ENCODE measurements around the gene HOXC5. TPM values are rescaled to one million over a fixed set of nuclear protein-coding genes. Genes with fewer than 3 reads are reported as not detected.

The HOXC5 gene
- total RNA-seq, 2 experiments from 2014 or later, result not detected

- Histone ChIP-seq H3K9me3 (ENCODE audit: control insufficient read depth in 1 of 2, insufficient read depth in 1 of 2, low read length in 2 of 2) (peaks cover 0 to 56% of the 10 kb centered on the region in 2 experiments), H3K36me3 (ENCODE audit: insufficient read depth, low read length) (no peaks in the 10 kb centered on the region), H3K27ac (ENCODE audit: low read depth in 1 of 2, low read length in 2 of 2) (no peak overlapping the region), H3K4me3 (ENCODE audit: low read length) (no peak overlapping the region), H3K27me3 (ENCODE audit: control insufficient read depth in 1 of 2, insufficient read depth in 2 of 2, low read length in 2 of 2) (peaks cover 95 to 98% of the 10 kb centered on the region in 2 experiments), H3K4me1 (ENCODE audit: insufficient read depth, low read length) (peaks cover 49% of the 10 kb centered on the region)
- CTCF ChIA-PET, result interaction anchor here (2.7 kb wide), 1 partner anchor 199 kb away, joined by 14 read pairs; no protein-coding TSS in a partner anchor
- TF ChIP-seq, protein P1, sequence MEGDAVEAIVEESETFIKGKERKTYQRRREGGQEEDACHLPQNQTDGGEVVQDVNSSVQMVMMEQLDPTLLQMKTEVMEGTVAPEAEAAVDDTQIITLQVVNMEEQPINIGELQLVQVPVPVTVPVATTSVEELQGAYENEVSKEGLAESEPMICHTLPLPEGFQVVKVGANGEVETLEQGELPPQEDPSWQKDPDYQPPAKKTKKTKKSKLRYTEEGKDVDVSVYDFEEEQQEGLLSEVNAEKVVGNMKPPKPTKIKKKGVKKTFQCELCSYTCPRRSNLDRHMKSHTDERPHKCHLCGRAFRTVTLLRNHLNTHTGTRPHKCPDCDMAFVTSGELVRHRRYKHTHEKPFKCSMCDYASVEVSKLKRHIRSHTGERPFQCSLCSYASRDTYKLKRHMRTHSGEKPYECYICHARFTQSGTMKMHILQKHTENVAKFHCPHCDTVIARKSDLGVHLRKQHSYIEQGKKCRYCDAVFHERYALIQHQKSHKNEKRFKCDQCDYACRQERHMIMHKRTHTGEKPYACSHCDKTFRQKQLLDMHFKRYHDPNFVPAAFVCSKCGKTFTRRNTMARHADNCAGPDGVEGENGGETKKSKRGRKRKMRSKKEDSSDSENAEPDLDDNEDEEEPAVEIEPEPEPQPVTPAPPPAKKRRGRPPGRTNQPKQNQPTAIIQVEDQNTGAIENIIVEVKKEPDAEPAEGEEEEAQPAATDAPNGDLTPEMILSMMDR (IDR thresholded peaks at IDR 0.05), result no peak
- Mint-ChIP-seq H3K27ac (no peak overlapping the region), H3K27me3 (peaks cover 100% of the 10 kb centered on the region), H3K4me3 (no peak overlapping the region), H3K4me1 (ENCODE audit: low read depth) (peaks cover 39% of the 10 kb centered on the region), H3K36me3 (ENCODE audit: low read depth) (no peaks in the 10 kb centered on the region), H3K9me3 (no peaks in the 10 kb centered on the region)
- no peak for DNase-seq
- no peak for ATAC-seq (ENCODE audit: poor library complexity)
- POLR2A ChIA-PET, result no interaction called here
- intact Hi-C loops (cut with DNase I, micrococcal nuclease), result loop anchor here in 1 of 2 experiments (10.0 kb wide), 1 partner anchor 362 kb away; the partner anchor contains the start of gene GPR84
Measured at GRCh38 chr12:54002278-54002914, 30.5 kb upstream of the HOXC5 start.

DNA sequence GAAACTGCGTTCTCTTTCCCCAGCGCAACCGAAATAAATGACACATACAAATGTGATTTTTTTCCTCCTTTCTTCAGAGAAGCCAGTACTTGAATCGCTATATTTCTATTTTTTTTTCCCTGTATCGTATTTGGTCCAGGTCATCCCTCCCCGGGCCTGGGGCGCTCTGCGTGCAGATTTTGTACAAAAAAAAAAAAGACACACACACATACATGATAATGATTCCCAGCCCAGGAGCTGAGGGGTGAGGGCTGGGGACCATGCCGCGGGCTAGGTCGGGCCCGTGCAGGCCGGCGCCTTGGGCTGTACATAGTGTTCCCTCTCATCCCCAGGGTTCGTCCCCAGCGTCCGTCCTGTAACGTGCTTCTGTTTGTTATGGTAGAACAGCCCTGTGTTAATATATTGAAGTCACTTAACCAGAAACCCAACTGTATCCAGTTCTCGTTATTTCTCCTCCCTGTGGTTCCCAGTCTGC is 29.9 kb upstream of the HOXC5 start:
- peaks cover 35% of the 10 kb centered on the region for H3K4me1 Mint-ChIP-seq (ENCODE audit: low read depth)
- H3K9me3 ChIP-seq (ENCODE audit: control insufficient read depth in 1 of 2, insufficient read depth in 1 of 2, low read length in 2 of 2), result peaks cover 0 to 53% of the 10 kb centered on the region in 2 experiments

GRCh38 chr12:54003625-54004024 is 29.2 kb upstream of the HOXC5 start:
- ChIA-PET POLR2A (no interaction called here), CTCF (interaction anchor here (0.7 to 6.3 kb wide), 8 partner anchors 10 to 211 kb away, joined by 3 to 59 read pairs (median 3); partner anchors contain the start of gene HOXC5)
- Histone ChIP-seq H3K27ac (ENCODE audit: low read depth in 1 of 2, low read length in 2 of 2) (no peak overlapping the region), H3K36me3 (ENCODE audit: insufficient read depth, low read length) (no peaks in the 10 kb centered on the region), H3K4me3 (ENCODE audit: low read length) (no peak overlapping the region), H3K9me3 (ENCODE audit: control insufficient read depth in 1 of 2, insufficient read depth in 1 of 2, low read length in 2 of 2) (peaks cover 0 to 49% of the 10 kb centered on the region in 2 experiments), H3K4me1 (ENCODE audit: insufficient read depth, low read length) (peaks cover 45% of the 10 kb centered on the region), H3K27me3 (ENCODE audit: control insufficient read depth in 1 of 2, insufficient read depth in 2 of 2, low read length in 2 of 2) (peaks cover 95 to 98% of the 10 kb centered on the region in 2 experiments)
- Mint-ChIP-seq H3K27ac (no peak overlapping the region), H3K9me3 (no peaks in the 10 kb centered on the region), H3K27me3 (peaks cover 100% of the 10 kb centered on the region), H3K4me3 (no peak overlapping the region), H3K36me3 (ENCODE audit: low read depth) (no peaks in the 10 kb centered on the region), H3K4me1 (ENCODE audit: low read depth) (peaks cover 31% of the 10 kb centered on the region)
- intact Hi-C loops (cut with DNase I, micrococcal nuclease), result loop anchor here in 1 of 2 experiments (10.0 kb wide), 1 partner anchor 361 kb away; the partner anchor contains the start of gene GPR84
- TF ChIP-seq, protein P1 (IDR thresholded peaks at IDR 0.05), result no peak
- no peak for DNase-seq
- no peak for ATAC-seq (ENCODE audit: poor library complexity)

More for the DNA sequence above, 29.9 kb upstream of the HOXC5 start:
- Histone ChIP-seq H3K27ac (ENCODE audit: low read depth in 1 of 2, low read length in 2 of 2) (no peak overlapping the region), H3K4me3 (ENCODE audit: low read length) (no peak overlapping the region), H3K27me3 (ENCODE audit: control insufficient read depth in 1 of 2, insufficient read depth in 2 of 2, low read length in 2 of 2) (peaks cover 95 to 98% of the 10 kb centered on the region in 2 experiments), H3K4me1 (ENCODE audit: insufficient read depth, low read length) (peaks cover 43% of the 10 kb centered on the region), H3K36me3 (ENCODE audit: insufficient read depth, low read length) (no peaks in the 10 kb centered on the region)
- CTCF ChIA-PET, result interaction anchor here (1.2 to 2.7 kb wide), 2 partner anchors 198 to 211 kb away, joined by 3 to 14 read pairs; no protein-coding TSS in a partner anchor
- DNase-seq (no peak), ATAC-seq (ENCODE audit: poor library complexity) (no peak)
- H3K4me3 Mint-ChIP-seq, result no peak overlapping the region
- no peaks in the 10 kb centered on the region for H3K36me3 Mint-ChIP-seq (ENCODE audit: low read depth)
- POLR2A ChIA-PET, result no interaction called here
- no peak overlapping the region for H3K27ac Mint-ChIP-seq
- TF ChIP-seq, protein P1 (IDR thresholded peaks at IDR 0.05), result no peak
- peaks cover 100% of the 10 kb centered on the region for H3K27me3 Mint-ChIP-seq
- no peaks in the 10 kb centered on the region for H3K9me3 Mint-ChIP-seq
- intact Hi-C loops (cut with DNase I, micrococcal nuclease), result loop anchor here in 1 of 2 experiments (10.0 kb wide), 1 partner anchor 362 kb away; the partner anchor contains the start of gene GPR84
